MM.1S (cell line): ENCODE results near the gene ANO3.

Experiments
- DNase-seq: peaks from one replicate; pipeline ENCODE4 v3.0.0-alpha.2; 2015
- H2AFZ ChIP-seq: fragments of 300-600 bp; sonication (generic); 2 replicates; pipeline ENCODE4 v1.6.0; 2016; ENCODE audit warnings: antibody characterized with exemption, low read length
- H3F3A ChIP-seq: fragments of 300-600 bp; sonication (generic); 2 replicates; pipeline ENCODE4 v1.6.1; 2016; ENCODE audit warnings: mild to moderate bottlenecking, antibody characterized with exemption, low read length, moderate library complexity, mixed read lengths; ENCODE audit not compliant: insufficient read depth
- H3K27ac ChIP-seq: fragments of 300-600 bp; sonication (generic); 2 replicates; pipeline ENCODE4 v1.5.1; 2016; ENCODE audit warnings: mild to moderate bottlenecking, low read length
- H3K27me3 ChIP-seq: fragments of 300-600 bp; sonication (generic); replicated peaks from 2 replicates; pipeline ENCODE4 v1.6.0; 2016; ENCODE audit warnings: low read length; ENCODE audit not compliant: insufficient read depth
- H3K36me3 ChIP-seq: fragments of 300-600 bp; sonication (generic); replicated peaks from 2 replicates; pipeline ENCODE4 v1.6.1; 2016; ENCODE audit warnings: mild to moderate bottlenecking, low read length, mixed read lengths; ENCODE audit not compliant: insufficient read depth
- H3K4me1 ChIP-seq: fragments of 300-600 bp; sonication (generic); 2 replicates; pipeline ENCODE4 v1.6.1; 2016; ENCODE audit warnings: low read length, mixed read lengths
- H3K4me2 ChIP-seq: fragments of 300-600 bp; sonication (generic); 2 replicates; pipeline ENCODE4 v1.6.0; 2016; ENCODE audit warnings: low read depth, low read length
- H3K4me3 ChIP-seq: fragments of 300-600 bp; sonication (generic); 2 replicates; pipeline ENCODE4 v1.5.1; 2016; ENCODE audit warnings: low read length, mixed read lengths
- H3K79me2 ChIP-seq: fragments of 300-600 bp; sonication (generic); 2 replicates; pipeline ENCODE4 v1.6.1; 2016; ENCODE audit warnings: mixed run types, low read length, mixed read lengths
- H3K9ac ChIP-seq: fragments of 300-600 bp; sonication (generic); 2 replicates; pipeline ENCODE4 v1.6.1; 2016; ENCODE audit warnings: low read length, mixed read lengths
- H3K9me2 ChIP-seq: fragments of 300-600 bp; sonication (generic); replicated peaks from 2 replicates; pipeline ENCODE4 v1.6.1; 2016; ENCODE audit warnings: mild to moderate bottlenecking, low read length, mixed read lengths; ENCODE audit not compliant: insufficient read depth
- H3K9me3 ChIP-seq: fragments of 300-600 bp; sonication (generic); replicated peaks from 2 replicates; pipeline ENCODE4 v1.6.1; 2016; ENCODE audit warnings: mild to moderate bottlenecking, low read length, mixed read lengths; ENCODE audit not compliant: insufficient read depth
- H4K20me1 ChIP-seq: fragments of 300-600 bp; sonication (generic); 2 replicates; pipeline ENCODE4 v1.6.1; 2016; ENCODE audit warnings: mild to moderate bottlenecking, low read length, moderate library complexity, mixed read lengths; ENCODE audit not compliant: insufficient read depth
- CTCF ChIP-seq: fragments of 300-600 bp; sonication (generic); IDR thresholded peaks from 2 replicates; pipeline ENCODE4 v1.5.1; 2016; ENCODE audit warnings: antibody characterized with exemption, low read length, mixed read lengths
- EZH2 ChIP-seq: fragments of 300-600 bp; sonication (generic); optimal IDR thresholded peaks from 2 replicates; pipeline ENCODE3; 2017; ENCODE audit warnings: low read depth, mild to moderate bottlenecking, antibody characterized with exemption, low read length, mixed read lengths
- EZH2phosphoT487 ChIP-seq: fragments of 300-600 bp; sonication (generic); IDR thresholded peaks from 2 replicates; pipeline ENCODE4 v1.6.1; 2018; ENCODE audit warnings: antibody characterized with exemption, low read length

The ANO3 gene

DNA sequence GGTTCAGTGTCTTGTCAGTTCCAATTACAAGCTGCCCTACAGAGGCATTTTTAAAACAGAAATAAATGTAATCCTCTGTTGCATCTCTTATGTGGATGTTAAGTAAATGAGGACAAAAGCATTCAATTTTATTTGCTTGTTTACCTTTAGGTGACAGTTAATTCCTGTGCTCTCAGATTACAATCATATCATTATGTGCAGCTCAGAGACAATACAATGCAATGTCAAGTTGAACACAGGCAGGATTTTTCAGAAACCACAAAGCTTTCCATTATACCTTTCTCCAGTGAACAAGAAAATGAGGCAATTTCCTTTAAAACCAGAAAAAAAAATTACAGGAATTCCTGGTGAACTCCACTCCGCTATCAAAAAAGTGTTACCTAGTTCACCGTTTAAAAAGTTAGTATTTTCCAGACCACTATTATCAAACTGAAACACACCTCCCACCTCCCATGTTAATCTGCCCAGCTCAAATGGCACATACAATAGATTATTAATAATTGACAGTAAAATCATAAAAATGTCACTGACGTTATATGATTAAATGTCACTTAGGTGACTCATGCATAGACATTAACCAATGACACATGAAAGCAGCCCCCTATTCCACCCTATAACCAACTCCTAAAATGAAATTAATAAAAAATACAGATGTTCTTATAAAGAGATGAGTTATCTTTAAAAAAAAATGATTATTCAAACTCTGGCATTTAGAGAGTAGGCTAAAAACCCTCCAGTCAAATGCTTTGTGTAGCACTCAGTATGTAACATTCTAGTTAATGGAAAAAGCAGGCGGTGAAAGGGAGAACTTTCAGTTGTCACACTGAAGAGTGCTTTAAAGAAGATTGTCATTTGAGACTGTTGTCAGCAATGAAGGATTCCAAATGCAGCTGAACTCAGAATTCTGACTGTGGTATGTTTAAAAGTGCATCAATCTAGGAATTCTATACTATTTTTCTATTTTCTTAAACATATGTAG is 141.6 kb downstream of the ANO3 start:
- H3K9me2 ChIP-seq, result no peaks in the 10 kb centered on the region
- DNase-seq, result no peak
- H3F3A ChIP-seq, result no peaks in the 10 kb centered on the region
- H3K36me3 ChIP-seq, result no peaks in the 10 kb centered on the region
- no peaks in the 10 kb centered on the region for H3K4me1 ChIP-seq
- no peak for TF ChIP-seq EZH2phosphoT487
- TF ChIP-seq EZH2, result no peak
- TF ChIP-seq CTCF, result no peak
- H3K9ac ChIP-seq, result no peak overlapping the region
- no peaks in the 10 kb centered on the region for H3K9me3 ChIP-seq
- no peaks in the 10 kb centered on the region for H4K20me1 ChIP-seq
- H3K4me2 ChIP-seq, result no peak overlapping the region
- no peak overlapping the region for H2AFZ ChIP-seq
- no peaks in the 10 kb centered on the region for H3K27me3 ChIP-seq
- no peak overlapping the region for H3K27ac ChIP-seq
- H3K4me3 ChIP-seq, result no peak overlapping the region
- H3K79me2 ChIP-seq, result no peaks in the 10 kb centered on the region

DNA sequence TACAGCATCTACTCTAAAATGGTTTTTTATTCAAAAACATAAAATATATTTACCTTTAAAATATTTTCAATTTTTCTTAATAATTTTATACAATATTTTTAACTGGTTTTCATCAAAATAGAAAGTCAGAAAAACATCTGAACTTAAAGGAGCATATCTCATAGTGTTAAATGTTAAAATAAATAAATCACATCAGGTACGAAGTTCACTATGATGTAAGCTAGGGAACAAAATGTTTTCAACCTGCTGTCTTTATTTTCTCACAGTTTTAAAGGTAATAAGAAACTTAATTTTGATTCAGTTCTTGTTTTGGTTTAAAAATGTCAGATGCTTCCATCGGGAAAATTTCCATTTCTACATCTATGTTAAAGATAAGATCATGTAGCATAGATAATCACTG is 142.5 kb downstream of the ANO3 start:
- Histone ChIP-seq H2AFZ (no peak overlapping the region), H3F3A (no peaks in the 10 kb centered on the region), H3K27me3 (no peaks in the 10 kb centered on the region), H3K79me2 (no peaks in the 10 kb centered on the region), H3K27ac (no peak overlapping the region), H3K36me3 (no peaks in the 10 kb centered on the region), H3K9me3 (no peaks in the 10 kb centered on the region), H4K20me1 (no peaks in the 10 kb centered on the region), H3K4me2 (no peak overlapping the region), H3K4me1 (no peaks in the 10 kb centered on the region), H3K9ac (no peak overlapping the region), H3K9me2 (no peaks in the 10 kb centered on the region), H3K4me3 (no peak overlapping the region)
- no peak for DNase-seq
- TF ChIP-seq EZH2phosphoT487 (no peak), CTCF (no peak), EZH2 (no peak)

GRCh38 chr11:26477396-26477795 is 145.5 kb downstream of the ANO3 start:
- no peaks in the 10 kb centered on the region for H3K36me3 ChIP-seq
- no peak for TF ChIP-seq EZH2
- no peak for TF ChIP-seq EZH2phosphoT487

DNA sequence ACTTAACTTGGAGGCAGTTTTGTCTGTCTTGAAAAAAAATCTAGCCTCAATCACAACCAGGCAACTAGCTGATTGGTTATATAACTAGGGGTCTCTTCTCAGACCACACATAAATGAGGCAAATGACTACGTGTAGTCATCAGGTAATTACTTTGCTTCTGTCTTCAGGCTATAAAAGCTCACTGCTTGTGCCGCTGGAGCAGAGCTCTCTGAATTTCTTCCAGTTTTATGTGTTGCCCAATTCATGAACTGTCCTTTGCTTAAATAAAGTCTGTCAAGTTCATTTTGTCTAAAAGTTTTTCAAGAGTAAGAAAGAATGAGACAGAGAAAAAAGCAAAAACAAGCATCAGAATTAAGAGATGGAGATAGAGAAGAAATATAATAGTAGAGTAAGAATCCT is 146.8 kb downstream of the ANO3 start:
- no peaks in the 10 kb centered on the region for H3F3A ChIP-seq
- H3K9ac ChIP-seq, result no peak overlapping the region
- H3K27me3 ChIP-seq, result no peaks in the 10 kb centered on the region
- no peaks in the 10 kb centered on the region for H3K9me3 ChIP-seq
- H3K4me2 ChIP-seq, result no peak overlapping the region
- H3K9me2 ChIP-seq, result no peaks in the 10 kb centered on the region
- no peak overlapping the region for H3K27ac ChIP-seq
- no peaks in the 10 kb centered on the region for H4K20me1 ChIP-seq
- H3K4me3 ChIP-seq, result no peak overlapping the region
- no peak for DNase-seq
- H3K36me3 ChIP-seq, result no peaks in the 10 kb centered on the region
- TF ChIP-seq CTCF (no peak), EZH2phosphoT487 (no peak), EZH2 (no peak)
- no peak overlapping the region for H2AFZ ChIP-seq
- H3K79me2 ChIP-seq, result no peaks in the 10 kb centered on the region
- no peaks in the 10 kb centered on the region for H3K4me1 ChIP-seq

More at GRCh38 chr11:26477396-26477795, 145.5 kb downstream of the ANO3 start:
- Histone ChIP-seq H3K27ac (no peak overlapping the region), H3K9ac (no peak overlapping the region), H2AFZ (no peak overlapping the region), H3K4me1 (no peaks in the 10 kb centered on the region), H3K27me3 (no peaks in the 10 kb centered on the region), H3K4me3 (no peak overlapping the region), H3K4me2 (no peak overlapping the region), H3K79me2 (no peaks in the 10 kb centered on the region), H4K20me1 (no peaks in the 10 kb centered on the region), H3K9me2 (no peaks in the 10 kb centered on the region), H3K9me3 (no peaks in the 10 kb centered on the region), H3F3A (no peaks in the 10 kb centered on the region)
- no peak for DNase-seq
